IMR-90 (cell line): Measurements from ENCODE around the gene MAST1. TPM values are rescaled to one million over a fixed set of nuclear protein-coding genes. Genes with fewer than 3 reads are reported as not detected.

Source experiments
- polyA plus RNA-seq, 3 experiments: library from polyadenylated mRNA; depleted of rRNA; stranded (reverse); fragments of >200 nt; gene quantifications; 2 replicates each; pipeline ENCODE4 v1.2.3, GENCODE V29; 2012; ENCODE audit warnings: low replicate concordance in 1 of 3
- total RNA-seq: library from RNA; depleted of rRNA; stranded (reverse); fragments of >200 nt; gene quantifications from 2 replicates; pipeline ENCODE4 v1.2.3, GENCODE V29; 2012
- TF ChIP-seq, protein P1 (sequence below): fragments of 150-350 bp; IDR thresholded peaks from 2 replicates; pipeline ENCODE4 v1.6.1; 2016; ENCODE audit warnings: low read depth, mild to moderate bottlenecking, low read length, moderate library complexity, borderline replicate concordance

MAST1 gene
- total and polyA plus RNA-seq, 2 of the 4 experiments (the other 2 are of a cell fraction): 0.56 to 1.1 TPM

DNA sequence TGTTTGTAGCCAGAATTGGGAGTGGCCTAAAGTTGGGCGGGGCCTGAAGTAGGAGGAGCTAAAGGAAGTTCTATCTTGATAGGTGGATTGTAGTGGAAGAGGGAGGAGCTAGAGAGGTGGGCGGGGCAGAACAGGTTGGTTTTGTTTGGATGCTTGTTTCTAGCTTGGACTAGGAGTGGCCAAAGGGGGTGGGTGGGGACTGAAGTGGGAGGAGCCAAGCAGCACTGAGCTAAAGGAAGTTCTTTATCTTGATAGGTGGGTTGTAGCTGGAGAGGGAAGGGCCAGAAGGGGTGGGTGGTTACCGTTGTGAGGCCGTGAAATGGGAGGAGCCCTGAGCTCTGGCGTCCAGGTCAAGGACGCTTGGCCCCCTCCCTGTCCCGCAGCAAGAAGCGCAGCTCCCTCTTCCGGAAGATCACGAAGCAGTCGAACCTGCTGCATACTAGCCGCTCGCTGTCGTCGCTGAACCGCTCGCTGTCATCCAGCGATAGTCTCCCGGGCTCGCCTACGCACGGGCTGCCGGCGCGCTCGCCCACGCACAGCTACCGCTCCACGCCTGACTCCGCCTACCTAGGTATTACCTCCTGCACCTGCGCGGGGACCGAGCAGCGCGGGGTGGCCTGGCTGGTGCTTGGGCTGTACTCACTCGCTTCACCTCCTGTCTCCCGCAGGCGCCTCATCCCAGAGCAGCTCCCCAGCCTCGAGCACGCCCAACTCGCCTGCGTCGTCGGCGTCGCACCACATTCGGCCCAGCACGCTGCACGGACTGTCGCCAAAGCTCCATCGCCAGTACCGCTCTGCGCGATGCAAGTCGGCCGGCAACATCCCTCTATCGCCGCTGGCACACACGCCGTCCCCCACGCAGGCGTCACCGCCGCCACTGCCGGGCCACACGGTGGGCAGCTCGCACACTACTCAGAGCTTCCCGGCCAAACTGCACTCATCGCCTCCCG is 34.9 kb downstream of the MAST1 start (continued):
- TF ChIP-seq, protein P1, sequence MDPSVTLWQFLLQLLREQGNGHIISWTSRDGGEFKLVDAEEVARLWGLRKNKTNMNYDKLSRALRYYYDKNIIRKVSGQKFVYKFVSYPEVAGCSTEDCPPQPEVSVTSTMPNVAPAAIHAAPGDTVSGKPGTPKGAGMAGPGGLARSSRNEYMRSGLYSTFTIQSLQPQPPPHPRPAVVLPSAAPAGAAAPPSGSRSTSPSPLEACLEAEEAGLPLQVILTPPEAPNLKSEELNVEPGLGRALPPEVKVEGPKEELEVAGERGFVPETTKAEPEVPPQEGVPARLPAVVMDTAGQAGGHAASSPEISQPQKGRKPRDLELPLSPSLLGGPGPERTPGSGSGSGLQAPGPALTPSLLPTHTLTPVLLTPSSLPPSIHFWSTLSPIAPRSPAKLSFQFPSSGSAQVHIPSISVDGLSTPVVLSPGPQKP: no peak
